GM23338 (cell line): Measurements from ENCODE around the gene ATP1B3. TPM values are rescaled to one million over a fixed set of nuclear protein-coding genes. Genes with fewer than 3 reads are reported as not detected.

Source experiments
- ATAC-seq: fragments of 200-7000 bp; cut with Tn5 transposase; 3 replicates; pipeline ENCODE4 v1.9.1; 2020
- DNase-seq: peaks from one replicate; pipeline ENCODE4 v3.0.0-alpha.2; 2015; ENCODE audit warnings: low spot score
- H2AFZ ChIP-seq: fragments of 200-600 bp; sonication (generic); 2 replicates; pipeline ENCODE4 v1.8.0; 2016; ENCODE audit warnings: antibody characterized with exemption, mild to moderate bottlenecking, moderate library complexity
- H3F3A ChIP-seq: fragments of 200-600 bp; sonication (generic); replicated peaks from 2 replicates; pipeline ENCODE4 v1.8.0; 2017; ENCODE audit warnings: antibody characterized with exemption, mixed run types, low read depth
- H3K27ac ChIP-seq: fragments of 200-600 bp; sonication (generic); 2 replicates; pipeline ENCODE4 v1.6.1; 2016; ENCODE audit warnings: low read depth
- H3K27me3 ChIP-seq: fragments of 200-600 bp; sonication (generic); 2 replicates; pipeline ENCODE4 v1.8.0; 2016; ENCODE audit warnings: mild to moderate bottlenecking, mixed run types, moderate library complexity; ENCODE audit not compliant: insufficient read depth
- H3K36me3 ChIP-seq: fragments of 200-600 bp; sonication (generic); 2 replicates; pipeline ENCODE4 v1.8.0; 2016; ENCODE audit warnings: mild to moderate bottlenecking; ENCODE audit not compliant: insufficient read depth
- H3K4me1 ChIP-seq: fragments of 200-600 bp; sonication (generic); 2 replicates; pipeline ENCODE4 v1.8.0; 2016; ENCODE audit warnings: mild to moderate bottlenecking, moderate library complexity; ENCODE audit not compliant: insufficient read depth
- H3K4me2 ChIP-seq: fragments of 200-600 bp; sonication (generic); 2 replicates; pipeline ENCODE4 v1.7.1; 2017; ENCODE audit warnings: mixed run types
- H3K4me3 ChIP-seq: fragments of 200-600 bp; sonication (generic); 2 replicates; pipeline ENCODE4 v1.6.1; 2016; ENCODE audit warnings: mixed run types
- H3K79me2 ChIP-seq: fragments of 200-600 bp; sonication (generic); replicated peaks from 2 replicates; pipeline ENCODE4 v1.8.0; 2017; ENCODE audit warnings: mild to moderate bottlenecking; ENCODE audit not compliant: insufficient read depth
- H3K9me2 ChIP-seq: fragments of 200-600 bp; sonication (generic); 2 replicates; pipeline ENCODE4 v1.8.0; 2017; ENCODE audit not compliant: insufficient read depth
- H4K20me1 ChIP-seq: fragments of 200-600 bp; sonication (generic); replicated peaks from 2 replicates; pipeline ENCODE4 v1.8.0; 2017; ENCODE audit warnings: mild to moderate bottlenecking; ENCODE audit not compliant: insufficient read depth
- H3K27ac Mint-ChIP-seq: 2 replicates; pipeline ENCODE4 v1.8.0; 2020; ENCODE audit warnings: inconsistent platforms, mild to moderate bottlenecking, moderate library complexity, mixed read lengths
- H3K27me3 Mint-ChIP-seq: 3 replicates; pipeline ENCODE4 v1.8.0; 2022; ENCODE audit warnings: low read depth, mild to moderate bottlenecking, moderate library complexity, mixed read lengths, inconsistent platforms; ENCODE audit not compliant: insufficient read depth, poor library complexity
- H3K36me3 Mint-ChIP-seq: 3 replicates; pipeline ENCODE4 v1.8.0; 2021; ENCODE audit warnings: low read depth, mild to moderate bottlenecking, inconsistent platforms, moderate library complexity, mixed read lengths
- H3K4me1 Mint-ChIP-seq: 3 replicates; pipeline ENCODE4 v1.8.0; 2020; ENCODE audit warnings: mild to moderate bottlenecking, inconsistent platforms, mixed read lengths
- H3K4me3 Mint-ChIP-seq: 3 replicates; pipeline ENCODE4 v1.8.0; 2021; ENCODE audit warnings: moderate library complexity, mild to moderate bottlenecking, inconsistent platforms, mixed read lengths
- H3K9me3 Mint-ChIP-seq: 3 replicates; pipeline ENCODE4 v1.8.0; 2020; ENCODE audit warnings: moderate library complexity, mild to moderate bottlenecking, inconsistent platforms, mixed read lengths
- CREB1 ChIP-seq: fragments of 250-450 bp; sonication (Bioruptor Pico); IDR thresholded peaks from 2 replicates; pipeline ENCODE4 v1.5.0; 2020; ENCODE audit warnings: low read depth, mild to moderate bottlenecking, moderate library complexity
- EZH2 ChIP-seq: fragments of 200-600 bp; sonication (generic); IDR thresholded peaks from one replicate; pipeline ENCODE4 v1.8.0; 2017; ENCODE audit warnings: antibody characterized with exemption, mild to moderate bottlenecking, low read depth; ENCODE audit not compliant: unreplicated experiment
- JUNB ChIP-seq: IDR thresholded peaks from one replicate; pipeline ENCODE4 v1.6.1; 2016; ENCODE audit warnings: antibody characterized with exemption; ENCODE audit not compliant: unreplicated experiment
- NANOG ChIP-seq: IDR thresholded peaks from 2 replicates; pipeline ENCODE4 v1.6.1; 2016; ENCODE audit warnings: antibody characterized with exemption, borderline replicate concordance
- ZNF114 ChIP-seq: fragments of 250-450 bp; sonication (Bioruptor Pico); IDR thresholded peaks from 2 replicates; pipeline ENCODE4 v1.5.0; 2020; ENCODE audit warnings: mild to moderate bottlenecking, moderate library complexity
- ZNF331 ChIP-seq: fragments of 250-450 bp; sonication (Bioruptor Pico); IDR thresholded peaks from 2 replicates; pipeline ENCODE4 v1.5.0; 2020; ENCODE audit warnings: low read depth, mild to moderate bottlenecking, moderate library complexity
- polyA plus RNA-seq: library from polyadenylated mRNA; unstranded; fragments of >200 nt; fragmentation: Nextera tagmentation; extraction: Ambion mirVana; gene quantifications from 2 replicates; pipeline ENCODE4 v1.2.1, GENCODE V29; 2016
- total RNA-seq: library from RNA; depleted of rRNA; stranded (reverse); fragments of >200 nt; shearing (Covaris generic); gene quantifications from 2 replicates; pipeline ENCODE4 v1.2.3, GENCODE V29; 2014
- TF ChIP-seq, protein P1 (sequence below), 2 experiments: fragments of 200-600 bp in 1 of 2; sonication (generic) in 1 of 2; conservative IDR thresholded peaks; 2 replicates each; pipeline versions ENCODE4 v1.5.1 to v1.6.1; 2016 to 2017; ENCODE audit warnings: antibody characterized with exemption in 2 of 2, low read depth in 2 of 2, mild to moderate bottlenecking in 2 of 2, moderate library complexity in 1 of 2
- TF ChIP-seq, protein P2 (sequence below): IDR thresholded peaks from 2 replicates; pipeline ENCODE4 v1.6.1; 2016; ENCODE audit warnings: antibody characterized with exemption
- TF ChIP-seq, protein P3 (sequence below): IDR thresholded peaks from one replicate; pipeline ENCODE4 v1.6.1; 2018; ENCODE audit warnings: antibody characterized with exemption; ENCODE audit not compliant: unreplicated experiment

The ATP1B3 gene
- total and polyA plus RNA-seq, 2 experiments from 2014 or later = 135 to 315 TPM

DNA sequence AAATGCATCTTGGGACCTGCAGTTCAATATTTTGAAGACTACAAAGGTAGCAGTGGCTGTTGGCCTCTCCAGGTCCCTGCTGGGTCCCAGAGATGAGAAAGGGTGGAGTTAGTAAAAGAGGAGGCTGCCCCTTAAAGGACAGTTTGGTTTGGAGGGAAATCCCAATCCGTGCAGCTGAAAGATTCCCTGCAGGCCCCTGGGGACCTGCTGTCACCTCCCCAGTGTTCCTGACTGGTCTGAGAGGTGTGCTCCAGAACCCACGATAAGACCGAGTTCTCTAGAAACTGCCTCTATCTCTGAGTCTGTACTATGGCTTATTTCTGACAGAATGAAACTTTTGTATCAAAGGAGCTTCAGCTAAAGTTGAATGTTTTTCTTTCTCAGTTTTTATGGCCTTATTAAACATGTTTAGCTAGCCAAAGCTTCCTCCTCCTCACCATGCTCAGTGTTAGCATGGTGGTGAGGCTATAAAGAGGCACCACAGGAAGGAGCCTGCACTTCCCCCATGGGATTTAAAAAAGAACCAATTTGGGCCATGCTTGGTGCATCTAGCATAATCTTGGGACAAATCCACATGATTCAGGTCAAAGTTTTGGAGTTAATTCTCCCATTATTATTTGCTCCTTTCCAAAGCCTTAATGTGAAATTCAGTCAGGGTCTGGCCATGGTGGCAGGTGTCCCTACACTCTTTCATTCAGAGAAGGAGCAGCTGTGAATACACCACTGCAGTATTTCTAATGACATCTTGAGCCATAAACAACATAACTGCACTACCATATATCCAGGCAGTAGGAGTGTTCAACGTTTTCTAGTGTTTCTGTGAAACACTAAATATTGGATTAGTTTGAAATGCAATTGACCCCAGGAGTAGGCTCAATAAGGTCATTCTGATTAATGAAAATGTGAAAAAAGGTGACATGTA lies 74.4 kb downstream of the ATP1B3 start:
- DNase-seq (no peak), ATAC-seq (no peak)
- H3K9me3 Mint-ChIP-seq = no peaks in the 10 kb centered on the region
- TF ChIP-seq, protein P1, sequence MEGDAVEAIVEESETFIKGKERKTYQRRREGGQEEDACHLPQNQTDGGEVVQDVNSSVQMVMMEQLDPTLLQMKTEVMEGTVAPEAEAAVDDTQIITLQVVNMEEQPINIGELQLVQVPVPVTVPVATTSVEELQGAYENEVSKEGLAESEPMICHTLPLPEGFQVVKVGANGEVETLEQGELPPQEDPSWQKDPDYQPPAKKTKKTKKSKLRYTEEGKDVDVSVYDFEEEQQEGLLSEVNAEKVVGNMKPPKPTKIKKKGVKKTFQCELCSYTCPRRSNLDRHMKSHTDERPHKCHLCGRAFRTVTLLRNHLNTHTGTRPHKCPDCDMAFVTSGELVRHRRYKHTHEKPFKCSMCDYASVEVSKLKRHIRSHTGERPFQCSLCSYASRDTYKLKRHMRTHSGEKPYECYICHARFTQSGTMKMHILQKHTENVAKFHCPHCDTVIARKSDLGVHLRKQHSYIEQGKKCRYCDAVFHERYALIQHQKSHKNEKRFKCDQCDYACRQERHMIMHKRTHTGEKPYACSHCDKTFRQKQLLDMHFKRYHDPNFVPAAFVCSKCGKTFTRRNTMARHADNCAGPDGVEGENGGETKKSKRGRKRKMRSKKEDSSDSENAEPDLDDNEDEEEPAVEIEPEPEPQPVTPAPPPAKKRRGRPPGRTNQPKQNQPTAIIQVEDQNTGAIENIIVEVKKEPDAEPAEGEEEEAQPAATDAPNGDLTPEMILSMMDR (conservative IDR thresholded peaks at IDR 0.05; ENCODE audit: low read depth in 2 of 2) = no peak
- no peak for TF ChIP-seq CREB1 (CRISPR knock-in tag)
- TF ChIP-seq ZNF114 = no peak
- TF ChIP-seq ZNF331 (CRISPR knock-in tag) = no peak
- TF ChIP-seq, protein P2, sequence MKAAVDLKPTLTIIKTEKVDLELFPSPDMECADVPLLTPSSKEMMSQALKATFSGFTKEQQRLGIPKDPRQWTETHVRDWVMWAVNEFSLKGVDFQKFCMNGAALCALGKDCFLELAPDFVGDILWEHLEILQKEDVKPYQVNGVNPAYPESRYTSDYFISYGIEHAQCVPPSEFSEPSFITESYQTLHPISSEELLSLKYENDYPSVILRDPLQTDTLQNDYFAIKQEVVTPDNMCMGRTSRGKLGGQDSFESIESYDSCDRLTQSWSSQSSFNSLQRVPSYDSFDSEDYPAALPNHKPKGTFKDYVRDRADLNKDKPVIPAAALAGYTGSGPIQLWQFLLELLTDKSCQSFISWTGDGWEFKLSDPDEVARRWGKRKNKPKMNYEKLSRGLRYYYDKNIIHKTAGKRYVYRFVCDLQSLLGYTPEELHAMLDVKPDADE = no peak
- TF ChIP-seq, protein P3, sequence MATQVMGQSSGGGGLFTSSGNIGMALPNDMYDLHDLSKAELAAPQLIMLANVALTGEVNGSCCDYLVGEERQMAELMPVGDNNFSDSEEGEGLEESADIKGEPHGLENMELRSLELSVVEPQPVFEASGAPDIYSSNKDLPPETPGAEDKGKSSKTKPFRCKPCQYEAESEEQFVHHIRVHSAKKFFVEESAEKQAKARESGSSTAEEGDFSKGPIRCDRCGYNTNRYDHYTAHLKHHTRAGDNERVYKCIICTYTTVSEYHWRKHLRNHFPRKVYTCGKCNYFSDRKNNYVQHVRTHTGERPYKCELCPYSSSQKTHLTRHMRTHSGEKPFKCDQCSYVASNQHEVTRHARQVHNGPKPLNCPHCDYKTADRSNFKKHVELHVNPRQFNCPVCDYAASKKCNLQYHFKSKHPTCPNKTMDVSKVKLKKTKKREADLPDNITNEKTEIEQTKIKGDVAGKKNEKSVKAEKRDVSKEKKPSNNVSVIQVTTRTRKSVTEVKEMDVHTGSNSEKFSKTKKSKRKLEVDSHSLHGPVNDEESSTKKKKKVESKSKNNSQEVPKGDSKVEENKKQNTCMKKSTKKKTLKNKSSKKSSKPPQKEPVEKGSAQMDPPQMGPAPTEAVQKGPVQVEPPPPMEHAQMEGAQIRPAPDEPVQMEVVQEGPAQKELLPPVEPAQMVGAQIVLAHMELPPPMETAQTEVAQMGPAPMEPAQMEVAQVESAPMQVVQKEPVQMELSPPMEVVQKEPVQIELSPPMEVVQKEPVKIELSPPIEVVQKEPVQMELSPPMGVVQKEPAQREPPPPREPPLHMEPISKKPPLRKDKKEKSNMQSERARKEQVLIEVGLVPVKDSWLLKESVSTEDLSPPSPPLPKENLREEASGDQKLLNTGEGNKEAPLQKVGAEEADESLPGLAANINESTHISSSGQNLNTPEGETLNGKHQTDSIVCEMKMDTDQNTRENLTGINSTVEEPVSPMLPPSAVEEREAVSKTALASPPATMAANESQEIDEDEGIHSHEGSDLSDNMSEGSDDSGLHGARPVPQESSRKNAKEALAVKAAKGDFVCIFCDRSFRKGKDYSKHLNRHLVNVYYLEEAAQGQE = no peak
- no peak for TF ChIP-seq NANOG
- no peak for TF ChIP-seq EZH2
- no peak for TF ChIP-seq JUNB
- Histone ChIP-seq H4K20me1 (no peaks in the 10 kb centered on the region; the same call in 1 of the 2 replicates), H2AFZ (no peak overlapping the region), H3K4me2 (no peak overlapping the region), H3K9me2 (no peaks in the 10 kb centered on the region), H3K27ac (no peak overlapping the region), H3F3A (0 out of 2 replicates have a peak, but pooled peaks cover 7% of the 10 kb centered on the region), H3K4me3 (no peak overlapping the region), H3K4me1 (no peaks in the 10 kb centered on the region), H3K27me3 (no peaks in the 10 kb centered on the region), H3K36me3 (peaks cover 9% of the 10 kb centered on the region), H3K79me2 (no peaks in the 10 kb centered on the region)
- peaks cover 9% of the 10 kb centered on the region for H3K27me3 Mint-ChIP-seq
- no peaks in the 10 kb centered on the region; the same call in 2 of the 3 replicates for H3K4me1 Mint-ChIP-seq
- H3K4me3 Mint-ChIP-seq = no peak overlapping the region
- no peak overlapping the region for H3K27ac Mint-ChIP-seq
- peaks cover 23% of the 10 kb centered on the region for H3K36me3 Mint-ChIP-seq
